NB4 (cell line): ENCODE data around the gene LRP4.

Experiments
- CTCF ChIP-seq: IDR thresholded peaks from one replicate; pipeline ENCODE4 v1.5.1; 2012; ENCODE audit warnings: low read depth, low read length
- MAX ChIP-seq: IDR thresholded peaks from 2 replicates; pipeline ENCODE4 v1.6.1; 2011; ENCODE audit warnings: low read depth, low read length
- POLR2A ChIP-seq: IDR thresholded peaks from 2 replicates; pipeline ENCODE4 v1.6.1; 2011; ENCODE audit warnings: mild to moderate bottlenecking; ENCODE audit not compliant: insufficient read length; ENCODE audit errors: extremely low read depth

- no peak for TF ChIP-seq POLR2A
- no peak for TF ChIP-seq CTCF
- 0 out of 2 replicates have a peak, but pooled peaks have one; percentile 26 for TF ChIP-seq MAX
These were observed 18.1 kb upstream of the LRP4 start, which contains the start of gene CSTPP1 for GRCh38 chr11:46936138-46937110.
